Lower leg skin (tissue), 4 donors: ENCODE data around the gene SLC35E2B. TPM values are rescaled to one million over a fixed set of nuclear protein-coding genes. Genes with fewer than 3 reads are reported as not detected.

Experiments
- DNase-seq, 2 donors: peaks; one replicate each; pipeline ENCODE4 v3.0.0-alpha.2; 2019; ENCODE audit warnings: low spot score in 2 of 2
- H3K4me3 ChIP-seq: fragments of 200-600 bp; sonication (generic); 2 replicates; pipeline ENCODE4 v1.5.1; 2017; ENCODE audit warnings: mild to moderate bottlenecking, low read depth; ENCODE audit not compliant: poor library complexity, severe bottlenecking
- POLR2A ChIP-seq, 2 donors: fragments of 450-650 bp; IDR thresholded peaks; one replicate each; pipeline ENCODE4 v1.6.1; 2016 to 2017; ENCODE audit warnings: antibody characterized with exemption in 2 of 2, mild to moderate bottlenecking in 1 of 2, moderate library complexity in 1 of 2
- WGBS, 2 donors: methylation state at CpG; one replicate each; pipeline ENCODE4 v1.1.5; 2018; 5-methylcytosine and 5-hydroxymethylcytosine counted together
- intact Hi-C: fragments of 100-400 bp; cut with DNase I; formaldehyde crosslinking; loops from one replicate; pipeline ENCODE4 v1.15.0; 2023; ENCODE audit warnings: low total_unique reads
- total RNA-seq, 4 donors: library from RNA; depleted of rRNA; stranded (reverse); fragments of >200 nt; gene quantifications; one replicate each; pipeline ENCODE4 v1.1.0, GENCODE V29; 2016
- TF ChIP-seq, protein P1 (sequence below), 3 donors: fragments of 450-650 bp; IDR thresholded peaks; one replicate each; pipeline ENCODE4 v1.5.1; 2016; ENCODE audit warnings: antibody characterized with exemption in 3 of 3, mild to moderate bottlenecking in 3 of 3, moderate library complexity in 2 of 3

Gene SLC35E2B
- total RNA-seq, 4 donors from 2014 or later = 16.1 to 48.4 (median 31.4) TPM

DNA sequence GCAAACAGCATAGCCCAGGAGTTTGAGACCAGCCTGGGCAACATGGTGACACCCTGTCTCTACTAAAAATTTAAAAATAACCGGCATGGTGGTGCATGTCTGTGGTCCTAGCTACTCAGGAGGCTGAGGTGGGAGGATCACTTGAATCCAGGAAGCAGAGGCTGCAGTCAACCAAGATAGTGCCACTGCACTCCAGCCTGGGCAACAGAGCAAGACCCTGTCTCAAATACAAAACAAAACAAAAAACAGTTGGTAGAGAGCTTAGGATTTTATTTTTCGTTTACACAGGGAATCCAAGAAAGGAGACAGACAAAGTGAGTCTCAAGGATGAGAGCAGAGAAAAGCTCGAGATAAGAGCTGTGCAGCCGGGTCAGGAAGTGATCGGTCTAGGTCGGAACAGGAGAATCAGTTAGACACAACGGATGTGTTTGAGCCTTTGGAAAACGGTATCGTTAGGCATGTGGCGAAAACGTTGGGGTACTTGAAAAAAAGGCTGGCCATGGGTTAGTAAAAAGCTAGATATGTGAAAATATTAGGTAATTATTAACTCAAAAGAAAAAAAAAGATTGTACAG, 79.0 kb downstream of the SLC35E2B start:
- 77% methylated on average over 11 of the region's 11 CpGs for WGBS, 2 donors
- TF ChIP-seq POLR2A (IDR thresholded peaks at IDR 0.05) = no peak
- TF ChIP-seq, protein P1, sequence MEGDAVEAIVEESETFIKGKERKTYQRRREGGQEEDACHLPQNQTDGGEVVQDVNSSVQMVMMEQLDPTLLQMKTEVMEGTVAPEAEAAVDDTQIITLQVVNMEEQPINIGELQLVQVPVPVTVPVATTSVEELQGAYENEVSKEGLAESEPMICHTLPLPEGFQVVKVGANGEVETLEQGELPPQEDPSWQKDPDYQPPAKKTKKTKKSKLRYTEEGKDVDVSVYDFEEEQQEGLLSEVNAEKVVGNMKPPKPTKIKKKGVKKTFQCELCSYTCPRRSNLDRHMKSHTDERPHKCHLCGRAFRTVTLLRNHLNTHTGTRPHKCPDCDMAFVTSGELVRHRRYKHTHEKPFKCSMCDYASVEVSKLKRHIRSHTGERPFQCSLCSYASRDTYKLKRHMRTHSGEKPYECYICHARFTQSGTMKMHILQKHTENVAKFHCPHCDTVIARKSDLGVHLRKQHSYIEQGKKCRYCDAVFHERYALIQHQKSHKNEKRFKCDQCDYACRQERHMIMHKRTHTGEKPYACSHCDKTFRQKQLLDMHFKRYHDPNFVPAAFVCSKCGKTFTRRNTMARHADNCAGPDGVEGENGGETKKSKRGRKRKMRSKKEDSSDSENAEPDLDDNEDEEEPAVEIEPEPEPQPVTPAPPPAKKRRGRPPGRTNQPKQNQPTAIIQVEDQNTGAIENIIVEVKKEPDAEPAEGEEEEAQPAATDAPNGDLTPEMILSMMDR (IDR thresholded peaks at IDR 0.05) = no peak
- DNase-seq = no peak
- intact Hi-C loops = no loop called here
- H3K4me3 ChIP-seq = no peak overlapping the region

DNA sequence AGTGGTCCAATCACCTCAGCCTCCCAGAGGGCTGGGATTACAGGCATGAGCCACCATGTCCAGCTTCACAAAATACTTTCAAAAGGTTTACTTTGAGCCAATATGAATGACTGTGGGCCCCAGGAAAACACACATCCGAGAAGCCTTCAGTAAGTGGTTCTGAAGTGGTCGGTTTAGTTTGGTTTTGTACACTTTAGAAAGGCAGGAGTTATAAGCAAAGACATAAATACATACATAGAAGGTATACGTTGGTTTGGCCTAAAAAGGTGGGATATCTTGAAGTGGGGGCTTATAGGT, 80.5 kb downstream of the SLC35E2B start:
- intact Hi-C loops = no loop called here
- TF ChIP-seq, protein P1 (IDR thresholded peaks at IDR 0.05) = no peak
- no peak for TF ChIP-seq POLR2A (IDR thresholded peaks at IDR 0.05)
- H3K4me3 ChIP-seq = no peak overlapping the region
- no peak for DNase-seq
- 87 to 93% methylated on average over 3 of the region's 3 CpGs for WGBS, 2 donors

DNA sequence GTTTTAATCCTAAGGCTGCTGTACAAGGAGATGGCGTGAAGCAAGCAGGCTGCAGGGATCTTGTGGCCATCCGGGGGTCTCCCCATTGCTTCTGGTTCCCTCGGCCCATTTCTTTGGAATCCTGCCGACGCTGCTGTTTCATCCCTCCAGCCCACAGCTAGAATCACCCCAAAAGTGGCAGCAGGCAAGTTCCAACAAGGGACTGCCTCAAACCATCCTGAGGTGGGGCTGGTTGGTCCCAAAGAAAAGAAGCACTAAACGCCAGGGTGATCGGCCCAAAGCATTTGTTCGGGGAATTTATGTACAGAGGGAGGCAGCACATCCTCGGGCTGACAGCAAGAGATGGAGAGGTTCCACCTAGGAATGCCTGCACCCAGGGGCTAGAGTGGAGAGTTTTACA, 81.8 kb downstream of the SLC35E2B start:
- DNase-seq = no peak
- intact Hi-C loops = no loop called here
- 61 to 66% methylated on average over 9 of the region's 9 CpGs for WGBS, 2 donors
- no peak overlapping the region for H3K4me3 ChIP-seq
- TF ChIP-seq, protein P1 (IDR thresholded peaks at IDR 0.05) = no peak
- TF ChIP-seq POLR2A (IDR thresholded peaks at IDR 0.05) = no peak

DNA sequence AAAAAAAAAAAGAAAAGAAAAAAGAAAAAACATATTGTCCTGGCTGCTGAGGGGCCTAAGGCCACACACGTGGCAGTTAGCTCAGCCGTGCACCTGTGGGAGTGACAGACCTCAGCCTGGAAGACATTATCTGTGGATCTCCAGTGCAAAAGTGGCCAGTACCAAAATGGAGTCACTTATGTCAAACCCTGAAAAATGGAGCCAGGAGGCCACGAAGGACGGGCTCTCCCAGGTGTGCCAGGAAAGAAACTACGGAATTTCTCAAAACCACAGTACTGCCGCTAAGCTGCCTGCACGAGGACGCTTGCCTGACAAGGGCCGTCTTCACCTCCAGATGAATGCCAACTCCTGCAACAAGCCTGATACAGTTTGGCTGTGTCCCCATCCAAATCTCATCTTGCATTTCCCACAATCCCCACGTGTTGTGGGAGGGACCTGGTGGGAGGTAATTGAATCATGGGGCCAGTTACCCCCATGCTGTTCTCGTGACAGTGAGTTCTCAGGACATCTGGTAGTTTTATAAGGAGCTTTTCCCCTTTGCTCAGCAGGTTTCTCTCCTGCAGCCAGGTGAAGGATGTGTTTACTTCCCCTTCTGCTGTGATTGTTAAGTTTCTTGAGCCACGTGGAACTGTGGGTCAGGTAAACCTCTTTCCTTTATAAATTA, 82.6 kb downstream of the SLC35E2B start:
- intact Hi-C loops = no loop called here
- no peak overlapping the region for H3K4me3 ChIP-seq
- no peak for DNase-seq
- 53 to 71% methylated on average over 12 of the region's 12 CpGs for WGBS, 2 donors
- TF ChIP-seq, protein P1 (IDR thresholded peaks at IDR 0.05) = no peak
- TF ChIP-seq POLR2A (IDR thresholded peaks at IDR 0.05) = no peak

Other genes with a start within 250 kb of the SLC35E2B start
- gene ATAD3C, start 243.1 kb downstream of the SLC35E2B start, total RNA-seq = 1 to 10 TPM in 1 of 4 donors, under 1 TPM in 3; 0.17 to 2.1 (median 0.63) TPM
- gene ATAD3B, start 221.0 kb downstream of the SLC35E2B start, total RNA-seq = 10 to 100 TPM; 13.0 to 40.3 (median 17.1) TPM
- 10 to 100 TPM; 23.2 to 33.3 (median 26.9) TPM for gene ATAD3A, start 180.6 kb downstream of the SLC35E2B start, total RNA-seq
- gene TMEM240, start 152.2 kb downstream of the SLC35E2B start, total RNA-seq = 1 to 10 TPM in 2 of 4 donors, under 1 TPM in 1, not detected in 1; 0.57 to 2.6 (median 2.0) TPM
- gene SSU72, start 117.9 kb downstream of the SLC35E2B start, total RNA-seq = 100 to 1,000 TPM in 3 of 4 donors, 10 to 100 TPM in 1; 96.4 to 163 (median 123) TPM
- 10 to 100 TPM; 10.5 to 18.9 (median 13.3) TPM for gene FNDC10, start 92.7 kb downstream of the SLC35E2B start, total RNA-seq
- 100 to 1,000 TPM; 117 to 216 (median 138) TPM for gene MIB2, start 77.3 kb downstream of the SLC35E2B start, total RNA-seq
- gene MMP23B, start 60.6 kb downstream of the SLC35E2B start, total RNA-seq = 1 to 10 TPM; 2.1 to 3.9 (median 3.2) TPM
- gene CDK11B, start 33.8 kb downstream of the SLC35E2B start, total RNA-seq = 10 to 100 TPM; 19.4 to 42.3 (median 21.8) TPM
- gene CDK11A, start 31.6 kb upstream of the SLC35E2B start, total RNA-seq = 10 to 100 TPM; 18.1 to 56.9 (median 27.7) TPM
- gene NADK, start 85.7 kb upstream of the SLC35E2B start, total RNA-seq = 10 to 100 TPM; 45.4 to 58.0 (median 54.2) TPM
- gene GNB1, start 198.3 kb upstream of the SLC35E2B start, total RNA-seq = 100 to 1,000 TPM; 103 to 141 (median 123) TPM
- gene CALML6, start 222.5 kb upstream of the SLC35E2B start, total RNA-seq = under 1 TPM; 0.13 to 0.89 (median 0.65) TPM
- gene TMEM52, start 226.5 kb upstream of the SLC35E2B start, total RNA-seq = 1 to 10 TPM; 2.9 to 6.4 (median 4.1) TPM